Activated CD4-positive, alpha-beta T cell treated with anti-CD3 and anti-CD28 coated beads, Interleukin-2, Interleukin-4, amounts not matched to agents 100 ng/mL and 50 ng/mL, durations not matched to agents 16 hours and 8 hours (primary cell): ENCODE data around the gene CARD10.

Source experiments
- DNase-seq: peaks from one replicate; pipeline ENCODE4 v3.0.0-alpha.2; 2020; ENCODE audit warnings: low spot score

The CARD10 gene

GRCh38 chr22:37467391-37467955 lies 51.7 kb downstream of the CARD10 start:
- no peak for DNase-seq

- no peak for DNase-seq
These were observed 55.0 kb downstream of the CARD10 start for GRCh38 chr22:37464181-37464580.

DNA sequence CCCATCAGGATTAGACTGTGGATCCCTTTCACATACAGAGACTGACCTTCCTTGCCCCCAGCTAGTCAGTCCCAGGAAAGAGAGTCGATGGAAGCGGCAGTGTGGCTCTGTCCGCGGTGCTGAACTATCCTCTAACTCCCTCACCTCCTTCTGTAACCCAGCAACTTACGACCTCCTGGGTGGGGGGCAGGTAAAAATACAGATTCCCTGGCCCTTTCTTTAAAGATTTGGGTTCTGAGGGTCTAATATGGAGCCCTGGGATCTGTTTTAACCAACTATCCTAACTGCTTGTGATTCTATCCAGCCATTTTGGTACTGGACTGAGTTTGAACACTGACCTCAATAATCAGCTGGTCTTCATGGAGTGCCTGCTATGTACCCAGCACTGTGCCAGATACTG lies 56.2 kb downstream of the CARD10 start:
- DNase-seq: no peak

- no peak for DNase-seq
These were observed 56.8 kb downstream of the CARD10 start for GRCh38 chr22:37462436-37462835.

GRCh38 chr22:37461961-37462360 lies 57.3 kb downstream of the CARD10 start:
- DNase-seq: no peak

- DNase-seq: no peak
These were observed 58.5 kb downstream of the CARD10 start for GRCh38 chr22:37460684-37461083.

DNA sequence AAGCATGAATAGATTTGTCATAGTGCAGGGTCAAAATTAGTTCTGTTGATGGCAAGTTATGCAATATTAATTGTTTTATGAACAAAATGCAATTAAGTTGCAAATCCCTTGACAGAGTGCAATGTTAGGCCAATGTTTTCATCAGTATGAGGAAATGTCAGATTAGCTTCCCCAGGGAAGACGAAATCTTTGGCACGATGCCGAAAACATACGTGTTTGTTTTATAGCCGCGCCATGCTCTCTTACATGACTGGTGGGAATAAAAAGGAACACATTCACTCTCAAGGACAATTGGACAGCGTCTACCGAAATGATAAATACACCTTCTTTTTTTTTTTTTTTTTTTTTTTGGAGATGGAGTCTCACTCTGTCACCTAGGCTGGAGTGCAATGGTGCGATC lies 60.0 kb downstream of the CARD10 start:
- no peak for DNase-seq

GRCh38 chr22:37457093-37457893 lies 61.9 kb downstream of the CARD10 start:
- peak; percentile 82 for DNase-seq

DNA sequence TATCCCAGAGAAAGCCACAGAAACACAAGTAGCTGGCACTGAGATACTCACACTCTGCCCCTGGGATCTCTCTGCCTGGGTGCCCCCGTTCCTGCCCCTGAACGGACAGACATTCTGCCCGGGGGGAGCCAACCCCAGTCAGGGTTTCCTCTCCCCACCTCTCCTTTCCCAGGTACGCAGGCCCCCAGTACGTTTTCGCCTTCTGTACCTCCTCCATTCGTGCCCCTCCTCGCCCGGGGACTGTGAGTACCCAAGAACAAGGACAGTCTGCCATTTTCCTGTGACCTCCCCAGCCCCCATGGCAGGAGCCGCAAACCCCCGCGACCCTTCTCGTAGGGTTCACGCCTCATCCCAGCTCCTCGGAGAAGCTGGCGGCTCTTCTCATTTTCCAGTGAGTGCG lies 62.9 kb downstream of the CARD10 start:
- DNase-seq: no peak

GRCh38 chr22:37455896-37456295 lies 63.3 kb downstream of the CARD10 start:
- DNase-seq: no peak

- DNase-seq: no peak
These were observed 64.1 kb downstream of the CARD10 start for GRCh38 chr22:37454857-37455686.

- no peak for DNase-seq
These were observed 65.5 kb downstream of the CARD10 start for GRCh38 chr22:37453696-37454095.

DNA sequence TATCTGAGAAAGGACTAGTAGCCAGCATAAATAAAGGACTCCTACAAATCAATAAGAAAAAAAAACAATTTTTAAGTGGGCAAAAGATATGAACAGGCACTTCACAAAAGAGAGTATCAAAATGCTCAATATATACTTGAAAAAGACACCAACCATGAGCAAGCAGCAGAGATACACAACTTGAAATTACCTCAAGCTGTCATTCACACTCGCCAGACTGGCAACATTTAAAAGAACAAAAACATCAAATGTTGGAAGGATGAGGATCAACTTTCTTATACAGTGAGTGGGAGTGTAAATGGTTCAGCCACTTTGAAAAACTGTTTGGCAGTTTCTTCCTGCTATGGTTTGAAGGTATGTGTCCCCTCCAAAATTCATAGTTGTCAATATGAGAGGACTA lies 68.0 kb downstream of the CARD10 start:
- no peak for DNase-seq

- no peak for DNase-seq
These were observed 69.7 kb downstream of the CARD10 start for GRCh38 chr22:37449331-37450001.

GRCh38 chr22:37448516-37449127 lies 70.6 kb downstream of the CARD10 start:
- no peak for DNase-seq

GRCh38 chr22:37445501-37445900 lies 73.7 kb downstream of the CARD10 start:
- no peak for DNase-seq

GRCh38 chr22:37443977-37444376 lies 75.2 kb downstream of the CARD10 start:
- DNase-seq: no peak

GRCh38 chr22:37443086-37443485 lies 76.1 kb downstream of the CARD10 start:
- DNase-seq: no peak

GRCh38 chr22:37442537-37442936 lies 76.7 kb downstream of the CARD10 start:
- DNase-seq: peak; percentile 48

DNA sequence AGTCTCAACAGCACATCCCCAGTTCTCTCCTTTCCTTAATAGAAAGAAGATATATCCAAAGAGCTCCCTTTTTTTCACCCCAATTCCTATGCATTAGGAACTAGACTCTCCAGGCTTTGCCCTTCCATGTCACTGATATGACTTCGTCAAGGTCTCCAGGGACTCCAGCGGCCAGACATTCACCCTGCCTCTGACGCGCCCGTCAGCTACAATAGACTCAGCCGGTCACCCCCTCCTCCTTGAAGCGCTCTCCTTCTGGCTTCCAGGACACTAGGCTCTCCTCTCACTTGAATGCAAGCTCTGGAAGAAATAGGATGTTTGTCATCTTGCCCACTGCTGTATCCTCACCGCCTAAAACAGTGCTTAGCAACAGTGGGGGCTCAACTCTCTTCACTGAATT lies 77.1 kb downstream of the CARD10 start:
- no peak for DNase-seq

DNA sequence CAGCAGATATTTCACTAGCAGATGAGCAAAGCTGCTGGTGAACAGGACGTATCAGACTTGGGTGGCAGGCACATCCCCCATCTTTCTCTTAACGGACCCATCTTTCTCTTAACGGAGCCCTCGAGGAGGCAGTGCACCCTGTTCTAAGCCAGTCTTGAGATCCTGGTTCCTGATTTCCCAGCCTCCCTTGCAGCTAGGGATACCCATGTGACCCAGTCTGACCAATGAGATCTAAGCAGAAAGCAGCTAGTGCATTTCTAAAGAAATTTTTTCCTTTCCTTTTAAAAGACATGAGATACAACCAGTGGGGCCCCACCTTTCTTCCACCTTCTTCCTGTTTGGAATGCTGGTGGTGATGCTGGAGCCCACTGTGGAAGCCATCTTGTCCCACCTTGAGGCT lies 78.3 kb downstream of the CARD10 start:
- no peak for DNase-seq
